K562 (cell line): ENCODE data around the gene WDR3. TPM values are rescaled to one million over a fixed set of nuclear protein-coding genes. Genes with fewer than 3 reads are reported as not detected.

ENCODE experiments used
- ATAC-seq: fragments of 200-7000 bp; cut with Tn5 transposase; 3 replicates; pipeline ENCODE4 v1.9.1; 2020; ENCODE audit warnings: moderate library complexity
- BruUV-seq: library from RNA; stranded (reverse); fragments of 400-500 nt; replicated peaks from 2 replicates; lab custom pipeline; 2021; lab: Mats Ljungman, UMichigan
- CTCF ChIA-PET: fragments of 300-600 bp; formaldehyde crosslinking; extraction: SDS; loops from one replicate; lab custom pipeline; 2021; ENCODE audit warnings: low intra/inter-chr PET ratio; lab: Yijun Ruan, JAX
- POLR2A ChIA-PET: fragments of 300-600, 350-650 bp; sonication (Branson Sonifier 250); formaldehyde crosslinking; extraction: SDS; loops from one replicate; lab custom pipeline; 2021; ENCODE audit warnings: antibody characterized with exemption, inconsistent platforms; lab: Yijun Ruan, JAX
- DNase-seq, 4 experiments: peaks; one replicate each; pipeline versions ENCODE4 v3.0.0 to v3.0.0-alpha.2; 2011 to 2018; ENCODE audit warnings: low spot score in 3 of 4, mixed read lengths in 3 of 4; ENCODE audit errors: extremely low read depth in 1 of 4
- FAIRE-seq: peaks from 2 replicates; lab custom pipeline; 2011; peaks lifted over from hg19 to GRCh38; lab: Jason Lieb, UNC
- H2AFZ ChIP-seq: 2 replicates; pipeline ENCODE4 v1.6.0; 2011; ENCODE audit warnings: low read depth, low read length, control low read depth, inconsistent platforms
- H3K27ac ChIP-seq: fragments of 200-600 bp; 3 replicates; pipeline ENCODE4 v1.8.0; 2011; ENCODE audit warnings: low read depth, mild to moderate bottlenecking, control low read depth, inconsistent platforms, low read length, moderate library complexity, mixed read lengths; ENCODE audit errors: extremely low read depth
- H3K27me3 ChIP-seq, 2 experiments: fragments of 300-600 bp in 1 of 2; 2 replicates in 1 of 2; 3 replicates in 1 of 2; pipeline versions ENCODE4 v1.6.0 to v1.8.0; 2011; ENCODE audit warnings: inconsistent platforms in 2 of 2, low read length in 2 of 2, mild to moderate bottlenecking in 1 of 2, mixed read lengths in 1 of 2, moderate library complexity in 1 of 2; ENCODE audit not compliant: control insufficient read depth in 2 of 2, insufficient read depth in 2 of 2
- H3K36me3 ChIP-seq: fragments of 300-600 bp; 3 replicates; pipeline ENCODE4 v1.8.0; 2011; ENCODE audit warnings: mild to moderate bottlenecking, low read length, inconsistent platforms; ENCODE audit not compliant: control insufficient read depth, insufficient read depth
- H3K4me1 ChIP-seq, 2 experiments: fragments of 200-600 bp in 1 of 2; replicated peaks in 1 of 2; 2 replicates in 1 of 2; 3 replicates in 1 of 2; pipeline versions ENCODE4 v1.5.1 to v1.8.0; 2011; ENCODE audit warnings: inconsistent platforms in 2 of 2, low read length in 2 of 2, mild to moderate bottlenecking in 1 of 2, mixed read lengths in 1 of 2, moderate library complexity in 1 of 2; ENCODE audit not compliant: control insufficient read depth in 2 of 2, insufficient read depth in 2 of 2
- H3K4me2 ChIP-seq: 2 replicates; pipeline ENCODE4 v1.6.1; 2011; ENCODE audit warnings: low read length, control low read depth, inconsistent platforms, mixed read lengths; ENCODE audit not compliant: insufficient read depth
- H3K4me3 ChIP-seq: fragments of 200-600 bp; sonication (generic), shearing (Covaris generic); 2 replicates; pipeline ENCODE4 v1.5.1; 2016; ENCODE audit warnings: control low read depth, inconsistent platforms
- H3K79me2 ChIP-seq: fragments of 200-600 bp; 3 replicates; pipeline ENCODE4 v1.8.0; 2011; ENCODE audit warnings: low read length, inconsistent platforms; ENCODE audit not compliant: control insufficient read depth, insufficient read depth
- H3K9ac ChIP-seq, 2 experiments: 2 replicates each; pipeline versions ENCODE4 v1.6.0 to v1.6.1; 2011; ENCODE audit warnings: low read depth in 2 of 2, low read length in 2 of 2, control low read depth in 1 of 2, inconsistent platforms in 1 of 2, mild to moderate bottlenecking in 1 of 2, mixed read lengths in 1 of 2; ENCODE audit not compliant: insufficient read depth in 1 of 2
- H3K9me1 ChIP-seq: one replicate; pipeline ENCODE4 v1.6.0; 2011; ENCODE audit warnings: inconsistent platforms, mild to moderate bottlenecking, low read length, moderate library complexity; ENCODE audit not compliant: control insufficient read depth, insufficient read depth
- H3K9me3 ChIP-seq: replicated peaks from 2 replicates; pipeline ENCODE4 v1.5.1; 2011; ENCODE audit warnings: low read depth, low read length, inconsistent platforms; ENCODE audit not compliant: control insufficient read depth, insufficient read depth
- H4K20me1 ChIP-seq: replicated peaks from 2 replicates; pipeline ENCODE4 v1.6.1; 2011; ENCODE audit warnings: low read length, inconsistent platforms, mixed read lengths; ENCODE audit not compliant: control insufficient read depth, insufficient read depth
- WGBS: fragments of 100-300 bp; shearing (Covaris generic); methylation state at CpG from one replicate; pipeline ENCODE4 v1.1.6; 2016; ENCODE audit warnings: low coverage, mixed read lengths; ENCODE audit not compliant: insufficient coverage; ENCODE audit errors: missing lambda C conversion rate; 5-methylcytosine and 5-hydroxymethylcytosine counted together
- in situ Hi-C: fragments of 300-500 bp; cut with MboI; formaldehyde crosslinking; loops from 4 replicates; pipeline ENCODE4 v1.15.0; 2018; ENCODE audit warnings: inconsistent platforms, mixed read lengths
- intact Hi-C: fragments of 100-400 bp; cut with micrococcal nuclease; formaldehyde crosslinking; loops from 2 replicates; pipeline ENCODE4 v1.14.2; 2022
- polyA plus RNA-seq, 8 experiments: library from polyadenylated mRNA; depleted of rRNA in 4 of 8; stranded (reverse) in 5 of 8; unstranded in 3 of 8; fragments of >200 nt; fragmentation: Nextera tagmentation in 2 of 8; fragmentation: Illumina TruSeq in 1 of 8; extraction: Ambion mirVana in 2 of 8; extraction: Trizol in 1 of 8; gene quantifications; 2 replicates each; pipeline versions ENCODE4 v1.2.1 to v1.2.3, GENCODE V29; 2011 to 2014; ENCODE audit warnings: inconsistent platforms in 1 of 8, missing spikeins in 1 of 8
- total RNA-seq, 7 experiments: library from RNA; depleted of rRNA in 6 of 7; stranded (reverse); fragments of >200 nt in 6 of 7; fragmentation: Illumina TruSeq in 2 of 7; extraction: Trizol in 2 of 7; gene quantifications; 2 replicates each; pipeline versions ENCODE4 v1.2.1 to v1.2.3, GENCODE V29; 2011 to 2021; ENCODE audit warnings: low replicate concordance in 1 of 7
- TF ChIP-seq, protein P1 (sequence below): fragments of 450-650 bp; IDR thresholded peaks from 2 replicates; pipeline ENCODE4 v1.6.1; 2014; ENCODE audit warnings: low read depth, mild to moderate bottlenecking, moderate library complexity, borderline replicate concordance
- TF ChIP-seq, protein P2 (sequence below), 2 experiments: fragments of 450-650 bp in 1 of 2; sonication (generic) in 1 of 2; formaldehyde crosslinking in 1 of 2; IDR thresholded peaks in 1 of 2; conservative IDR thresholded peaks in 1 of 2; 2 replicates each; pipeline versions ENCODE4 v1.6.1 to v1.8.1; 2016 to 2023; ENCODE audit warnings: mild to moderate bottlenecking in 2 of 2, moderate library complexity in 2 of 2, inconsistent platforms in 1 of 2, missing genetic modification reagents in 1 of 2

Gene WDR3
- total and polyA plus RNA-seq, 9 of the 15 experiments (the other 6 are each of a cell fraction or from before 2014, with no cell fraction given), result 40.6 to 122 (median 76.5) TPM

DNA sequence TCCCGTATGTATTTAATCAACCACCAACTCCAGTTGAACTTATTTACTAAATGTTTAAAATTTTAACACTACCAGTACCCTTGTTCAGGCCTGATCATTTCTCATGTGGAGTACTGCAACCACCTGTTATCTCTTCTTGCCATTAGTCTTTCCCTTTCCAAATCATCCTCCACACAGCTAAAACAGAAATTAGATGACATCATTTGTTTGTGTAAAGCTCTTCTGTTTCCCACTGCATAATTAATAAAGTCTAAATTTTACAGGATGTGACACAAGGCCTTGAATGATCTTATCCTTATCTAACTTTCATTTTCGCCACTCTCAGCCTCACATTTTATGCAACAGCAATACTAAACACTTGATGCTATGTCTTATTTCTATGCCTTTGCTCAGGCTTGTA, 24.5 kb upstream of the WDR3 start:
- no peak for DNase-seq
- Histone ChIP-seq H3K9me3 (no peaks in the 10 kb centered on the region), H3K27ac (no peak overlapping the region), H3K79me2 (no peaks in the 10 kb centered on the region), H2AFZ (no peak overlapping the region)
- WGBS, result 77% methylated on average over 2 of the region's 2 CpGs
- ChIA-PET POLR2A (interaction anchor here (4.3 kb wide), 1 partner anchor 8 kb away, joined by 22 read pairs; no protein-coding TSS in a partner anchor), CTCF (no interaction called here)
- in situ Hi-C loops, result loop anchor here (10.0 kb wide), 1 partner anchor 380 kb away; no protein-coding TSS in a partner anchor
- ATAC-seq, result no peak
- no peak for FAIRE-seq
- TF ChIP-seq, protein P1, sequence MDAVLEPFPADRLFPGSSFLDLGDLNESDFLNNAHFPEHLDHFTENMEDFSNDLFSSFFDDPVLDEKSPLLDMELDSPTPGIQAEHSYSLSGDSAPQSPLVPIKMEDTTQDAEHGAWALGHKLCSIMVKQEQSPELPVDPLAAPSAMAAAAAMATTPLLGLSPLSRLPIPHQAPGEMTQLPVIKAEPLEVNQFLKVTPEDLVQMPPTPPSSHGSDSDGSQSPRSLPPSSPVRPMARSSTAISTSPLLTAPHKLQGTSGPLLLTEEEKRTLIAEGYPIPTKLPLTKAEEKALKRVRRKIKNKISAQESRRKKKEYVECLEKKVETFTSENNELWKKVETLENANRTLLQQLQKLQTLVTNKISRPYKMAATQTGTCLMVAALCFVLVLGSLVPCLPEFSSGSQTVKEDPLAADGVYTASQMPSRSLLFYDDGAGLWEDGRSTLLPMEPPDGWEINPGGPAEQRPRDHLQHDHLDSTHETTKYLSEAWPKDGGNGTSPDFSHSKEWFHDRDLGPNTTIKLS, result no peak
- TF ChIP-seq, protein P2, sequence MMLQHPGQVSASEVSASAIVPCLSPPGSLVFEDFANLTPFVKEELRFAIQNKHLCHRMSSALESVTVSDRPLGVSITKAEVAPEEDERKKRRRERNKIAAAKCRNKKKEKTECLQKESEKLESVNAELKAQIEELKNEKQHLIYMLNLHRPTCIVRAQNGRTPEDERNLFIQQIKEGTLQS (IDR thresholded peaks at IDR 0.05), result 0 out of 2 replicates have a peak, but pooled peaks have one; percentile 20
- TF ChIP-seq, protein P2 (CRISPR knock-in tag; conservative IDR thresholded peaks at IDR 0.05), result no peak
- TF ChIP-seq, all 486 proteins: peak for 1
- intact Hi-C loops, result no loop called here
- Histone ChIP-seq H3K4me1 (no peaks in the 10 kb centered on the region), H3K27me3 (no peaks in the 10 kb centered on the region), H3K9ac (no peak overlapping the region), H3K36me3 (peaks cover 41% of the 10 kb centered on the region), H4K20me1 (no peaks in the 10 kb centered on the region), H3K4me2 (no peak overlapping the region), H3K4me3 (no peak overlapping the region), H3K9me1 (no peaks in the 10 kb centered on the region)
- no TSS peak for BruUV-seq
